ENCODE measurements around the gene NCAPG2. TPM values are rescaled to one million over a fixed set of nuclear protein-coding genes. Genes with fewer than 3 reads are reported as not detected.
"Not testable (repeated sequence)": the region's sequence is repeated elsewhere in the genome, so short reads cannot be mapped to it uniquely, and the experiment has no call there.

NCAPG2 gene
- polyA plus RNA-seq, 1 donor (not counting 4 experiments of a cell fraction or from before 2014, with no cell fraction given), result 16.5 TPM

DNA sequence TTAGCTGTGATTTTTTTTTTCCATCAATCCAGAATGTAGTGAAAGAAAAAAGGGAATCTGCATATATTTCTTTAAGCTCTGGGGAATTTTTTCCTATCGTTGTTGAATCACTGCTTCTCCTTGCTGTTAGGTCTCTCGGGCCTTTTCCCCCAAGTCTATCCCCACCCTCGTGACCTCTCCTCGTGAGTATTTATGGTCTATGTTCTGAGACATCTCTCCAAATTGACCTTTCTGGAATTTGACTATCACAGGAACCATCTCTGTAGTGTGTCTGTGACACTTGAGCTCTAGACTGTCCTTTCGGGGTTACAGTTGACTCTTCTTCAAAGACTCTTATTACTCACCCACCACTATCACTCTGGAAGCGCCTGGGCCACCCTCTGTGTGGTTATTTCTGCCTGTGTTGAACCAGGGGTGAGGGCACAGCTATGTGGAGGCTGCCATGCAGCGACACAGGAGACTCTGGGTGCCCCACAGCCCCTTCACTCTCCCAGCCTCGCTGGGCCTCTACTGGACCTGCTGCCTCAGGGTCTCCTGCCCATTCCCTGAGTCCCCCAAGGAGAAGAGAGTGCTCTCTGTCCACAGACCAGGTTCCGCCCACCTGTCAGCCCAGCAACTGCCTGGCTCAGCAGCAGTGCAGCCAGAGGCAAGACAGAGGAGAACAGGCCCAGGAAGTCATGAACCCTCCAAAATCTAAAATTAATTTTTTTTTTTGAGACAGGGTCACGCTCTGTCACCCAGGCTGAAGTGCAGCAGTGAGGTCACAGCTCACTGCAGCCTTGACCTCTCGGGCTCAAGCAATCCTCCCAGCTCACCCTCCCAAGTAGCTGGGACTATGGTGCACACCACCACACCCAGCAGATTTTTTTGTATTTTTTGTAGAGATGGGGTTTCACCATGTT lies 71.3 kb downstream of the NCAPG2 start:
- dilution Hi-C loops (cut with MboI; ENCODE audit: extremely low pct_ligation_motif_present, low sequenced_read_pairs), result no loop called here
- TF ChIP-seq, protein P1, sequence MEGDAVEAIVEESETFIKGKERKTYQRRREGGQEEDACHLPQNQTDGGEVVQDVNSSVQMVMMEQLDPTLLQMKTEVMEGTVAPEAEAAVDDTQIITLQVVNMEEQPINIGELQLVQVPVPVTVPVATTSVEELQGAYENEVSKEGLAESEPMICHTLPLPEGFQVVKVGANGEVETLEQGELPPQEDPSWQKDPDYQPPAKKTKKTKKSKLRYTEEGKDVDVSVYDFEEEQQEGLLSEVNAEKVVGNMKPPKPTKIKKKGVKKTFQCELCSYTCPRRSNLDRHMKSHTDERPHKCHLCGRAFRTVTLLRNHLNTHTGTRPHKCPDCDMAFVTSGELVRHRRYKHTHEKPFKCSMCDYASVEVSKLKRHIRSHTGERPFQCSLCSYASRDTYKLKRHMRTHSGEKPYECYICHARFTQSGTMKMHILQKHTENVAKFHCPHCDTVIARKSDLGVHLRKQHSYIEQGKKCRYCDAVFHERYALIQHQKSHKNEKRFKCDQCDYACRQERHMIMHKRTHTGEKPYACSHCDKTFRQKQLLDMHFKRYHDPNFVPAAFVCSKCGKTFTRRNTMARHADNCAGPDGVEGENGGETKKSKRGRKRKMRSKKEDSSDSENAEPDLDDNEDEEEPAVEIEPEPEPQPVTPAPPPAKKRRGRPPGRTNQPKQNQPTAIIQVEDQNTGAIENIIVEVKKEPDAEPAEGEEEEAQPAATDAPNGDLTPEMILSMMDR (optimal IDR thresholded peaks at IDR 0.05 in 1 of 3, IDR thresholded peaks at IDR 0.05 in 1 of 3, conservative IDR thresholded peaks at IDR 0.05 in 1 of 3; ENCODE audit: extremely low read depth in 1 of 3, insufficient read depth in 2 of 3, low read length in 3 of 3), result no peak
- no peak for TF ChIP-seq EZH2 (IDR thresholded peaks at IDR 0.05; ENCODE audit: low read length)

GRCh38 chr7:158631574-158632195 lies 72.9 kb downstream of the NCAPG2 start:
- DNase-seq (ENCODE audit: low read depth, low spot score) (no peak), FAIRE-seq (no peak)
- Histone ChIP-seq H3K4me1 (ENCODE audit: control insufficient read depth, extremely low read depth, insufficient read depth, low read length) (no peaks in the 10 kb centered on the region), H3K36me3 (ENCODE audit: control insufficient read depth in 2 of 2, extremely low read depth in 1 of 2, insufficient read depth in 2 of 2, low read length in 2 of 2) (peaks cover 0 to 9% of the 10 kb centered on the region in 2 experiments), H3K4me3 (ENCODE audit: control insufficient read depth in 2 of 3, extremely low read depth in 1 of 3, insufficient read depth in 2 of 3, low read depth in 1 of 3, low read length in 3 of 3) (no peak overlapping the region), H3K27ac (ENCODE audit: control insufficient read depth, insufficient read depth, low read length) (no peak overlapping the region), H2AFZ (ENCODE audit: control insufficient read depth, low read length) (no peak overlapping the region), H3K79me2 (ENCODE audit: control insufficient read depth, insufficient read depth, low read length) (no peaks in the 10 kb centered on the region), H3K9me3 (ENCODE audit: control insufficient read depth, low read depth, low read length) (no peaks in the 10 kb centered on the region), H4K20me1 (ENCODE audit: control insufficient read depth, extremely low read depth, insufficient read depth, low read length) (no peaks in the 10 kb centered on the region), H3K4me2 (ENCODE audit: control insufficient read depth, extremely low read depth, insufficient read depth, low read depth, low read length) (no peak overlapping the region), H3K9ac (ENCODE audit: control insufficient read depth, extremely low read depth, insufficient read depth, low read length) (no peak overlapping the region), H3K9me1 (ENCODE audit: control insufficient read depth, extremely low read depth, insufficient read depth, low read length) (no peaks in the 10 kb centered on the region), H3K27me3 (ENCODE audit: control insufficient read depth, extremely low read depth, insufficient read depth, low read length) (no peaks in the 10 kb centered on the region)
- dilution Hi-C loops (cut with MboI; ENCODE audit: extremely low pct_ligation_motif_present, low sequenced_read_pairs), result no loop called here
- TF ChIP-seq EZH2 (IDR thresholded peaks at IDR 0.05; ENCODE audit: low read length), result no peak
- TF ChIP-seq, protein P1 (optimal IDR thresholded peaks at IDR 0.05 in 1 of 3, IDR thresholded peaks at IDR 0.05 in 1 of 3, conservative IDR thresholded peaks at IDR 0.05 in 1 of 3; ENCODE audit: extremely low read depth in 1 of 3, insufficient read depth in 2 of 3, low read length in 3 of 3), result no peak

More for the DNA sequence above, 71.3 kb downstream of the NCAPG2 start:
- no peak overlapping the region for H3K4me2 ChIP-seq (ENCODE audit: control insufficient read depth, extremely low read depth, insufficient read depth, low read depth, low read length)
- no peaks in the 10 kb centered on the region for H3K79me2 ChIP-seq (ENCODE audit: control insufficient read depth, insufficient read depth, low read length)
- H3K27ac ChIP-seq (ENCODE audit: control insufficient read depth, insufficient read depth, low read length), result no peak overlapping the region
- no peak overlapping the region for H3K9ac ChIP-seq (ENCODE audit: control insufficient read depth, extremely low read depth, insufficient read depth, low read length)
- H3K27me3 ChIP-seq (ENCODE audit: control insufficient read depth, extremely low read depth, insufficient read depth, low read length), result no peaks in the 10 kb centered on the region
- no peaks in the 10 kb centered on the region for H3K4me1 ChIP-seq (ENCODE audit: control insufficient read depth, extremely low read depth, insufficient read depth, low read length)
- H4K20me1 ChIP-seq (ENCODE audit: control insufficient read depth, extremely low read depth, insufficient read depth, low read length), result no peaks in the 10 kb centered on the region
- peaks cover 0 to 4% of the 10 kb centered on the region in 2 experiments for H3K36me3 ChIP-seq (ENCODE audit: control insufficient read depth in 2 of 2, extremely low read depth in 1 of 2, insufficient read depth in 2 of 2, low read length in 2 of 2)
- DNase-seq (ENCODE audit: low read depth, low spot score) (no peak), FAIRE-seq (no peak)
- H3K4me3 ChIP-seq (ENCODE audit: control insufficient read depth in 2 of 3, extremely low read depth in 1 of 3, insufficient read depth in 2 of 3, low read depth in 1 of 3, low read length in 3 of 3), result no peak overlapping the region
- no peaks in the 10 kb centered on the region for H3K9me1 ChIP-seq (ENCODE audit: control insufficient read depth, extremely low read depth, insufficient read depth, low read length)
- no peak overlapping the region for H2AFZ ChIP-seq (ENCODE audit: control insufficient read depth, low read length)
- no peaks in the 10 kb centered on the region for H3K9me3 ChIP-seq (ENCODE audit: control insufficient read depth, low read depth, low read length)

DNA sequence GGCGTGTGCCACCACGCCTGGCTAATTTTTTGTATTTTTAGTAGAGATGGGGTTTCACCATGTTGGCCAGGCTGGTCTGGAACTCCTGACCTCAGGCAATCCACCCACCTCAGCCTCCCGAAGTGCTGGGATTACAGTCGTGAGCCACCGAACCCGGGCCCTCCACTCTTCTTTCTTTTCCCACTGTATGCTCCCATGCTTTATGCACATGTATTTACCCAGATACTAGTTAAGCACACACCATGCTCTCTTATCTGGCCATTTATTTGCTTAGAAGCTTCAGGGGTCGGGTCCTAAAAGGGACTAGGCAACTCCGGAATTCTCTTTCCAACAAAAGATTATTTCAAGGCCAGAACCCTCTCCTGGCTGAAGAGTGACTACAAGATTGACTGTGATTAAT lies 78.3 kb downstream of the NCAPG2 start:
- H3K9me3 ChIP-seq (ENCODE audit: control insufficient read depth, low read depth, low read length); DNase-seq (ENCODE audit: low read depth, low spot score): not testable (repeated sequence)

More for the DNA sequence above, 78.3 kb downstream of the NCAPG2 start:
- H3K36me3 ChIP-seq (ENCODE audit: control insufficient read depth in 2 of 2, extremely low read depth in 1 of 2, insufficient read depth in 2 of 2, low read length in 2 of 2); H3K4me3 ChIP-seq (ENCODE audit: control insufficient read depth in 2 of 3, extremely low read depth in 1 of 3, insufficient read depth in 2 of 3, low read depth in 1 of 3, low read length in 3 of 3); H3K9me1 ChIP-seq (ENCODE audit: control insufficient read depth, extremely low read depth, insufficient read depth, low read length); H3K4me1 ChIP-seq (ENCODE audit: control insufficient read depth, extremely low read depth, insufficient read depth, low read length); H3K27ac ChIP-seq (ENCODE audit: control insufficient read depth, insufficient read depth, low read length); H3K79me2 ChIP-seq (ENCODE audit: control insufficient read depth, insufficient read depth, low read length); H2AFZ ChIP-seq (ENCODE audit: control insufficient read depth, low read length); FAIRE-seq; dilution Hi-C loops (cut with MboI; ENCODE audit: extremely low pct_ligation_motif_present, low sequenced_read_pairs); H3K9ac ChIP-seq (ENCODE audit: control insufficient read depth, extremely low read depth, insufficient read depth, low read length); H4K20me1 ChIP-seq (ENCODE audit: control insufficient read depth, extremely low read depth, insufficient read depth, low read length); H3K4me2 ChIP-seq (ENCODE audit: control insufficient read depth, extremely low read depth, insufficient read depth, low read depth, low read length); H3K27me3 ChIP-seq (ENCODE audit: control insufficient read depth, extremely low read depth, insufficient read depth, low read length): not testable (repeated sequence)

Measured in keratinocyte (primary cell).